H1 (cell line): ENCODE measurements around the gene PES1. TPM values are rescaled to one million over a fixed set of nuclear protein-coding genes. Genes with fewer than 3 reads are reported as not detected.

ENCODE experiments used
- KDM5A ChIP-seq: fragments of 200-600 bp; IDR thresholded peaks from 2 replicates; pipeline ENCODE4 v1.7.1; 2012; ENCODE audit warnings: mild to moderate bottlenecking, low read length, inconsistent platforms, mixed read lengths
- TEAD4 ChIP-seq: IDR thresholded peaks from 2 replicates; pipeline ENCODE4 v1.6.1; 2012; ENCODE audit warnings: low read depth, low read length, inconsistent platforms, mixed read lengths
- polyA plus RNA-seq, 7 experiments: library from polyadenylated mRNA; depleted of rRNA in 3 of 7; stranded (reverse) in 5 of 7; unstranded in 2 of 7; fragments of >200 nt in 5 of 7; fragments of 200-250 nt in 2 of 7; gene quantifications; 1 replicate in 5 of 7; 2 replicates in 1 of 7; 4 replicates in 1 of 7; pipeline versions ENCODE4 v1.2.1 to v1.2.3, GENCODE V29; 2011 to 2013; ENCODE audit warnings: missing spikeins in 2 of 7, mixed read lengths in 2 of 7
- total RNA-seq: library from RNA; stranded (reverse); fragmentation: NEBNext Ultra II Directional; extraction: Animal tissue kit (Norgen Biotek cat#: 25700); gene quantifications from 2 replicates; pipeline ENCODE4 v1.2.1, GENCODE V29; 2021

Gene PES1
- total and polyA plus RNA-seq, 2 of the 8 experiments (the other 6 are each of a cell fraction or from before 2014, with no cell fraction given): 121 to 191 TPM

GRCh38 chr22:30604723-30605122 is 13.0 kb upstream of the PES1 start (continued):
- TF ChIP-seq KDM5A: no peak
- TF ChIP-seq TEAD4: no peak
